PFSK-1 (cell line): ENCODE results near the gene CUL4A.

Experiments
- FOXP2 ChIP-seq: optimal IDR thresholded peaks from 2 replicates; pipeline ENCODE3; 2011; ENCODE audit warnings: borderline replicate concordance, control low read depth, inconsistent platforms; ENCODE audit not compliant: insufficient read depth; ENCODE audit errors: extremely low read length, extremely low read depth
- POLR2AphosphoS5 ChIP-seq: IDR thresholded peaks from 2 replicates; pipeline ENCODE4 v1.6.1; 2012; ENCODE audit warnings: low read depth, mild to moderate bottlenecking, control low read depth, low read length, moderate library complexity
- SIN3A ChIP-seq: IDR thresholded peaks from 2 replicates; pipeline ENCODE4 v1.6.1; 2012; ENCODE audit warnings: mild to moderate bottlenecking, low read length, moderate library complexity, borderline replicate concordance; ENCODE audit not compliant: insufficient read depth
- TAF1 ChIP-seq: IDR thresholded peaks from 2 replicates; pipeline ENCODE4 v1.6.1; 2012; ENCODE audit warnings: low read length, control low read depth, borderline replicate concordance; ENCODE audit not compliant: insufficient read depth
- TF ChIP-seq, protein P1 (sequence below), 2 experiments: IDR thresholded peaks; 2 replicates each; pipeline versions ENCODE4 v1.6.1 to v1.8.0; 2011 to 2012; ENCODE audit warnings: low read depth in 2 of 2, low read length in 2 of 2, control low read depth in 1 of 2, inconsistent platforms in 1 of 2, mild to moderate bottlenecking in 1 of 2, moderate library complexity in 1 of 2; ENCODE audit not compliant: insufficient read depth in 1 of 2

CUL4A gene

DNA sequence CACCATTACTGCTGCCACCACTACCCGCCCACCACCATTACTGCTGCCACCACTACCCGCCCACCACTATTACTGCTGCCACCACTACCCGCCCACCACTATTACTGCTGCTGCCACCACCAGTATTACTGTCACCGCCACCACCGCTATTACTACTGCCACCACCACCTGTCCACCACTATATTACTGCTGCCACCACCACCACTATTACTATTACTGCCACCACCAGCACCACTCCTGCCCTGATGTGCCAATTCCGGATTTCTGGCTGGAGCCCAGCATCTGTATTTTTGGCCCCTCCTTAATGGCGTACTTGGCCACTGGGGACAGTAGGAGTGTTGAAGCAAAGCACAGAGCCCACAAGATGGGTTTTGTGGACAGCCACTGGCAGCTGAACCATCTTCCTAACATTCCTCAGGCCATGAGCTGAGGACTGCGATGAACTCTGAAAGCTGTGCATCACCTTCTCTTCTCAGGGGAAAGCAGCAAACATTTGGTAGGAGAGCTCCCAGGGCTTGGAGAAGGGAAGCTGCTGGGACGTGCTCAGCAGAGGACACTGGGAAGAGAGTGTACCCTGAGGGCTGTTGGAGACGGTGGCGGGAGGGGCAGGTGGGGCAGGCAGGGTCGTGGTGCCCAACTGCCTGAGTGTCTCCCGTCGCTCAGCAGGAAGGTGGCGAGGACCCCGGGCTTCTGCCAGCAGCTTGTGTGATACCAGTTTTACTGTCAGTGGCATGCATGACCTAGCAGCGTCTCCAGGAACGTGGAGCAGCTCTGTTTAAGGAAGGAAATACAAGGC is 23.0 kb downstream of the CUL4A start:
- TF ChIP-seq, protein P1, sequence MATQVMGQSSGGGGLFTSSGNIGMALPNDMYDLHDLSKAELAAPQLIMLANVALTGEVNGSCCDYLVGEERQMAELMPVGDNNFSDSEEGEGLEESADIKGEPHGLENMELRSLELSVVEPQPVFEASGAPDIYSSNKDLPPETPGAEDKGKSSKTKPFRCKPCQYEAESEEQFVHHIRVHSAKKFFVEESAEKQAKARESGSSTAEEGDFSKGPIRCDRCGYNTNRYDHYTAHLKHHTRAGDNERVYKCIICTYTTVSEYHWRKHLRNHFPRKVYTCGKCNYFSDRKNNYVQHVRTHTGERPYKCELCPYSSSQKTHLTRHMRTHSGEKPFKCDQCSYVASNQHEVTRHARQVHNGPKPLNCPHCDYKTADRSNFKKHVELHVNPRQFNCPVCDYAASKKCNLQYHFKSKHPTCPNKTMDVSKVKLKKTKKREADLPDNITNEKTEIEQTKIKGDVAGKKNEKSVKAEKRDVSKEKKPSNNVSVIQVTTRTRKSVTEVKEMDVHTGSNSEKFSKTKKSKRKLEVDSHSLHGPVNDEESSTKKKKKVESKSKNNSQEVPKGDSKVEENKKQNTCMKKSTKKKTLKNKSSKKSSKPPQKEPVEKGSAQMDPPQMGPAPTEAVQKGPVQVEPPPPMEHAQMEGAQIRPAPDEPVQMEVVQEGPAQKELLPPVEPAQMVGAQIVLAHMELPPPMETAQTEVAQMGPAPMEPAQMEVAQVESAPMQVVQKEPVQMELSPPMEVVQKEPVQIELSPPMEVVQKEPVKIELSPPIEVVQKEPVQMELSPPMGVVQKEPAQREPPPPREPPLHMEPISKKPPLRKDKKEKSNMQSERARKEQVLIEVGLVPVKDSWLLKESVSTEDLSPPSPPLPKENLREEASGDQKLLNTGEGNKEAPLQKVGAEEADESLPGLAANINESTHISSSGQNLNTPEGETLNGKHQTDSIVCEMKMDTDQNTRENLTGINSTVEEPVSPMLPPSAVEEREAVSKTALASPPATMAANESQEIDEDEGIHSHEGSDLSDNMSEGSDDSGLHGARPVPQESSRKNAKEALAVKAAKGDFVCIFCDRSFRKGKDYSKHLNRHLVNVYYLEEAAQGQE (IDR thresholded peaks at IDR 0.05; ENCODE audit: insufficient read depth in 1 of 2, low read depth in 2 of 2, low read length in 2 of 2) = no peak
- TF ChIP-seq POLR2AphosphoS5 (no peak), FOXP2 (no peak), SIN3A (no peak), TAF1 (no peak)

DNA sequence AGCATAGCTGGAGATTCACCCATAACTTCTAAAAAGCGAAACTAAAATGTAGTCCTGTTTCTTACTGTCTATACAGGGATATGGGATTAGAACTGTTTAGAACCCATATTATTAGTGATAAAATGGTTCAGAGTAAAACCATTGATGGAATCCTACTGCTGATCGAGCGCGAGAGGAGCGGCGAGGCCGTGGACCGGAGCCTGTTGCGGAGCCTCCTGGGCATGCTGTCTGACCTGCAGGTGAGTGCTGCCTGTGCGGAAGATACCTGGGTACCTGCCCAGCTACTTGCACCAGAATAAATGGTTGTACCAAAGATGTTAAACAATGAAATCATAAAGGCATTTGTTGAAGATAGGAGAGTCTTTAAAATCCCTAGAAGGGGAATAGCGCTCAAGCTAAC is 23.7 kb downstream of the CUL4A start:
- TF ChIP-seq FOXP2 = no peak
- TF ChIP-seq, protein P1 (IDR thresholded peaks at IDR 0.05; ENCODE audit: insufficient read depth in 1 of 2, low read depth in 2 of 2, low read length in 2 of 2) = no peak

- TF ChIP-seq POLR2AphosphoS5 (no peak), SIN3A (no peak), FOXP2 (no peak), TAF1 (no peak)
- TF ChIP-seq, protein P1 (IDR thresholded peaks at IDR 0.05; ENCODE audit: insufficient read depth in 1 of 2, low read depth in 2 of 2, low read length in 2 of 2) = no peak
These were observed 29.1 kb downstream of the CUL4A start for GRCh38 chr13:113238536-113238935.

GRCh38 chr13:113239357-113239756 is 29.9 kb downstream of the CUL4A start:
- no peak for TF ChIP-seq TAF1
- no peak for TF ChIP-seq FOXP2
- TF ChIP-seq POLR2AphosphoS5 = no peak
- no peak for TF ChIP-seq SIN3A
- TF ChIP-seq, protein P1 (IDR thresholded peaks at IDR 0.05; ENCODE audit: insufficient read depth in 1 of 2, low read depth in 2 of 2, low read length in 2 of 2) = no peak

DNA sequence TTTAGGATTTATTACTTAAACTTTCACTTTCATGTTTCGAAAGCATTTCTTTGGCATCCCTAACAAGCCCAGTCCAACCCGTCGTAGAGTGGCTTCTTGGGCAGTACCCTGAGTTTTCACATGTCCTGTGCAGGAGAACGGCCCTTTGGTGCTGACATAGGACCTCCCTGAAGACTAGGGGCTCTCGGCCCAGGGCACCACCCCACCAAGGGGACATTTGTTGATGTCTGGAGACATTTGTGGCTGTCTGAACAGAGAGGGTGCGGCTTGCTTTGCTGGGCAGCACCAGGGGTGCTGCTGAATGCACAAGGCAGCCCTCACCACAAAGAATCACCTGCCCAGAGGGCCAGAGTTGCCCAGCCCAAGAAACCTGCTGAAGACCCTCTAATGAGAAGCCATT is 30.6 kb downstream of the CUL4A start:
- TF ChIP-seq, protein P1 (IDR thresholded peaks at IDR 0.05; ENCODE audit: insufficient read depth in 1 of 2, low read depth in 2 of 2, low read length in 2 of 2) = no peak
- no peak for TF ChIP-seq TAF1
- no peak for TF ChIP-seq POLR2AphosphoS5
- TF ChIP-seq SIN3A = no peak
- no peak for TF ChIP-seq FOXP2
